NB4 (cell line): ENCODE measurements around the gene ADCY6.

Experiments
- DNase-seq: peaks from one replicate; pipeline ENCODE4 v3.0.0; 2010; ENCODE audit warnings: low read depth
- H3K4me3 ChIP-seq: one replicate; pipeline ENCODE4 v1.5.1; 2011; ENCODE audit warnings: mild to moderate bottlenecking, low read depth, low read length, moderate library complexity
- CTCF ChIP-seq: IDR thresholded peaks from one replicate; pipeline ENCODE4 v1.5.1; 2012; ENCODE audit warnings: low read depth, low read length
- MYC ChIP-seq: IDR thresholded peaks from 2 replicates; pipeline ENCODE4 v1.6.1; 2011; ENCODE audit warnings: low read depth, low read length
- POLR2A ChIP-seq: IDR thresholded peaks from 2 replicates; pipeline ENCODE4 v1.6.1; 2011; ENCODE audit warnings: mild to moderate bottlenecking; ENCODE audit not compliant: insufficient read length; ENCODE audit errors: extremely low read depth
- TF ChIP-seq, protein P1 (sequence below): IDR thresholded peaks from 2 replicates; pipeline ENCODE4 v1.6.1; 2011; ENCODE audit warnings: low read depth, low read length

Gene ADCY6

GRCh38 chr12:48807981-48808380 is 19.1 kb upstream of the ADCY6 start:
- H3K4me3 ChIP-seq, result no peak overlapping the region
- TF ChIP-seq, protein P1, sequence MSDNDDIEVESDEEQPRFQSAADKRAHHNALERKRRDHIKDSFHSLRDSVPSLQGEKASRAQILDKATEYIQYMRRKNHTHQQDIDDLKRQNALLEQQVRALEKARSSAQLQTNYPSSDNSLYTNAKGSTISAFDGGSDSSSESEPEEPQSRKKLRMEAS, result no peak
- TF ChIP-seq POLR2A (no peak), MYC (no peak), CTCF (no peak)
- DNase-seq, result no peak

DNA sequence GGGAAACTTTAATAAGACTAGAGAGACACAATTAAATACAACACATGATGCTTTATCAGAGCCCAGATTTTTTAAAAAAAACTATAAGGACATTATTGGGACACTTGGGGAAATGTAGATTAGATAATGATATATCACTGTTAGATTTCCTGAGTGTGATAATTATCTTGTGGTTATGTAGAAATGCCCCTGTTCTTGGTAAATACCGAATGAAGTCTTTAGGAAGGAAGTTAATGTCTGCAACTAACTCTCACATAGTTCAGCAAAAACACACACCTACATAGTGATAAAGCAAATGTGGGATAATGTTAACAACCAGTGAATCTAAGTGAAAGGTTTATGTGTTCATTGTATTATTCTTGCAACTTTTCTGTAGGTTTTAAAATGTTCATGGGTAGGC is 14.8 kb upstream of the ADCY6 start:
- no peak for DNase-seq
- TF ChIP-seq, protein P1, result no peak
- TF ChIP-seq CTCF, result no peak
- no peak for TF ChIP-seq POLR2A
- TF ChIP-seq MYC, result no peak
- no peak overlapping the region for H3K4me3 ChIP-seq

DNA sequence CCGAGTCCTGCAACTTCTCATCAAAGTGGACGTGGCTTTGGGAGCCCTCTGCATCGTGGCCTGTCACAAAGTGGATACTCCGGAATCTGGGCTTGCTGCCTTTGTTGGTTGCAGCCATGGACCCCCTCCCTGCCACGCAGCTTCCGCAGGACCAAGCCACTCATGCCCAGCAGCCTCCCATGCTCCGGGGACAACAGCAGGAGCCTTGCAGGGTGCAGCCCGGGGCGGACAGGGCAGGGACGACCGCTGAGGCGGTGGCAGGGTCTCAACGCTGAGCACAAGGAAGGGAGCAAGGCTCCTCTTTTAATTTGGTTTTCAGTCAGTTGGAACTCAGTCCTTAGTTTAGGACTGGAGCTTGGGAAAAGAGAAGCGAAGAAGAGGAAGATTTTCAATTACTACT is 12.1 kb upstream of the ADCY6 start:
- DNase-seq, result no peak
- TF ChIP-seq CTCF, result no peak
- TF ChIP-seq, protein P1, result no peak
- no peak for TF ChIP-seq MYC
- no peak for TF ChIP-seq POLR2A
- H3K4me3 ChIP-seq, result no peak overlapping the region

GRCh38 chr12:48800457-48800856 is 11.6 kb upstream of the ADCY6 start:
- DNase-seq, result no peak
- H3K4me3 ChIP-seq, result no peak overlapping the region
- TF ChIP-seq CTCF (no peak), MYC (no peak), POLR2A (no peak)
- TF ChIP-seq, protein P1, result no peak

DNA sequence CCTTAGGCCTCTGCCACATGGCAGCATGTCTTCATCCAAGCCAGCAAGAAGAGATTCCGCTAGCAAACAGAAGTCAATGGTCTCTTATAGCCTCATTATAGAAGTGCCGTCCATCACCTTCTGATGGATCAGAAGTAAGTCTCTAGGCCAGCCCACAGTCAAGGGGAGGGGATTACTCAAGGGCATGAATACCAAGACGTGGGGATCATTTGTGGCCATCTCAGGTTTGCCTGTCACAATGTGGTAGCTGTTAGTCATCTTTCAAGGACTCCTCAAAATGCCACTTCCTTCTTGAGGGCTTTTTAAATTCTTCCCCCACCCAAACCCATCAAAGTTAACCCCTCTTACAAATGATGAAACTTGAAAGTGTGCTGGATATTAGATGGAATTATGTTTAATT is 8.1 kb upstream of the ADCY6 start:
- TF ChIP-seq CTCF (no peak), MYC (no peak), POLR2A (no peak)
- TF ChIP-seq, protein P1, result no peak
- no peak overlapping the region for H3K4me3 ChIP-seq
- DNase-seq, result peak; percentile 88
